HL-60 (cell line): ENCODE measurements around the gene ACOXL.

Experiments used
- CTCF ChIP-seq: IDR thresholded peaks from one replicate; pipeline ENCODE4 v1.5.1; 2011; ENCODE audit warnings: low read length, control low read depth, inconsistent platforms; ENCODE audit not compliant: insufficient read depth
- POLR2AphosphoS5 ChIP-seq: IDR thresholded peaks from 2 replicates; pipeline ENCODE4 v1.6.1; 2012; ENCODE audit warnings: low read depth
- REST ChIP-seq: IDR thresholded peaks from 2 replicates; pipeline ENCODE4 v1.6.1; 2012; ENCODE audit warnings: low read depth; ENCODE audit not compliant: insufficient replicate concordance
- SPI1 ChIP-seq: IDR thresholded peaks from 2 replicates; pipeline ENCODE4 v1.6.1; 2012; ENCODE audit warnings: low read depth, mild to moderate bottlenecking, borderline replicate concordance

GRCh38 chr2:110708455-110708854 is 23.9 kb upstream of the ACOXL start:
- TF ChIP-seq CTCF: no peak
- no peak for TF ChIP-seq POLR2AphosphoS5
- TF ChIP-seq REST: no peak
- TF ChIP-seq SPI1: no peak
